HEK293 (cell line): ENCODE measurements around the gene ABCE1.

Experiments used
- ZBTB1 ChIP-seq: fragments of 450-650 bp; formaldehyde crosslinking; IDR thresholded peaks from 2 replicates; pipeline ENCODE4 v1.5.1; 2016; ENCODE audit warnings: missing biosample characterization, missing genetic modification characterization
- ZSCAN18 ChIP-seq: fragments of 450-650 bp; formaldehyde crosslinking; IDR thresholded peaks from 2 replicates; pipeline ENCODE4 v1.5.1; 2016; ENCODE audit warnings: missing biosample characterization, missing genetic modification characterization

GRCh38 chr4:145130130-145130529 is 32.0 kb downstream of the ABCE1 start:
- TF ChIP-seq ZSCAN18 (tag by site-specific recombination) (no peak), ZBTB1 (tag by site-specific recombination) (no peak)
